SK-N-SH (cell line): Measurements from ENCODE around the gene ARFRP1.

Source experiments
- CTCF ChIP-seq: fragments of 200-600 bp; sonication (generic); IDR thresholded peaks from 2 replicates; pipeline ENCODE4 v1.6.1; 2017; ENCODE audit warnings: antibody characterized with exemption, mild to moderate bottlenecking, moderate library complexity
- MAX ChIP-seq: IDR thresholded peaks from 2 replicates; pipeline ENCODE4 v1.4.0; 2012; ENCODE audit warnings: low read depth
- PBX3 ChIP-seq: IDR thresholded peaks from 2 replicates; pipeline ENCODE4; 2012
- POLR2AphosphoS5 ChIP-seq: IDR thresholded peaks from 2 replicates; pipeline ENCODE4 v1.6.1; 2012; ENCODE audit warnings: low read depth, low read length
- USF1 ChIP-seq: IDR thresholded peaks from 2 replicates; pipeline ENCODE4 v1.4.0; 2012; ENCODE audit warnings: low read depth, borderline replicate concordance
- USF2 ChIP-seq: fragments of 150-350 bp; IDR thresholded peaks from 2 replicates; pipeline ENCODE4 v1.6.1; 2017; ENCODE audit warnings: antibody characterized with exemption, low read length, low read depth, borderline replicate concordance

- TF ChIP-seq MAX (no peak), CTCF (no peak), USF1 (no peak), POLR2AphosphoS5 (no peak), PBX3 (no peak), USF2 (no peak)
Measured at GRCh38 chr20:63664143-63664851, 43.5 kb downstream of the ARFRP1 start.
